ENCODE measurements around the gene GOLGA6L25.
"Not testable (repeated sequence)": the region's sequence is repeated elsewhere in the genome, so short reads cannot be mapped to it uniquely, and the experiment has no call there.

Gene GOLGA6L25
- long read RNA-seq, donor 1 = 0 reads
- long read RNA-seq, donor 2 = 0 reads
- long read RNA-seq, donor 3 = 0 reads
- long read RNA-seq, donor 4 = 0 reads
- long read RNA-seq, donor 5 = 0 reads
- long read RNA-seq, donor 6 = 0 reads
- long read RNA-seq, donor 7 = 0 reads
- long read RNA-seq, donor 8 = 0 reads

DNA sequence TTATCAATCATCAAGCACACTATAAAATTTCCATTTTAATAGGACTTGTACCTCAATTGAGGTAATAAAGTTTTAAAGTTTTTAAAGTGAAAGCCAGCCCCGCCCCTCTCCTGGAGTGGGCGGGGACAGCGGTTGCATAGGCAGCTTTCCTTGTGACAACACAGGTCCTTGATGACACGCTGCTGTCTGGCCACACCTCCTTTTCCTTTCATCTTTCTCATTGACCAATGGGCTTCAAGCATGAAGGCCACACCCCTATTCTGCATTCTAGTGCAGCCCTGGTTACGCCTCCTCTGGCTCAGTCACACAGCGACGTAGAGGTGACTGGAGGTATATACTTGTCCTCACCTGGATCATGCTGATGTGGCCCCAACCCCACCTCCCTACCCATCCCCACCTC, at the start of gene GOLGA6L25:
GOLGA6L25 (plus strand) TSS at position 301 of the 400 bp plus-strand sequence; CDS start at position 362, 61 bp downstream.
- DNase-seq = not testable (repeated sequence)

GRCh38 chr15:28508217-28508889, 45.0 kb upstream of the GOLGA6L25 start:
- not testable (repeated sequence) for DNase-seq

DNA sequence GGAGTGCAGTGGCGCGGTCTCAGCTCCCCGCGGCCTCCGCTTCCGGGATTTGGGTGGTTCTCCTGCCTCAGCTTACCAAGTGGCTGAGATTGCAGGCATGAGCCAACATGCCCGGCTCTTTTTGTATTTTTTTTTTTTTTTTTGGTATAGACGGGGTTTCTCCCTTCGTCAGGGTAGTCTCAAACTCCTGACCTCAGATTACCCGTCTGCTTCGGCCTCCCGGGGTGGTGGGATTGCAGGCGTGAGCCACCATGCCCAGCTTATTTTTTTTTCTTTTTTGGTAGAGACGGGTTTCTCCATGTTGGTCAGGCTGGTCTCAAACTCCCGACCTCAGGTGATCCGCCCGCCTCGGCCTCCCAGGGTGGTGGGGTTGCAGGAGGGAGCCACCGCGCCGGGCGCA, 39.2 kb upstream of the GOLGA6L25 start:
- DNase-seq = not testable (repeated sequence)

GRCh38 chr15:28515208-28515607, 38.2 kb upstream of the GOLGA6L25 start:
- DNase-seq = not testable (repeated sequence)

GRCh38 chr15:28532954-28533353, 20.4 kb upstream of the GOLGA6L25 start, which contains the start of gene GOLGA8G:
TSS of gene GOLGA8G (minus strand) at chr15:28532971. CDS start at chr15:28532909, 62 bp downstream.
- not testable (repeated sequence) for DNase-seq

DNA sequence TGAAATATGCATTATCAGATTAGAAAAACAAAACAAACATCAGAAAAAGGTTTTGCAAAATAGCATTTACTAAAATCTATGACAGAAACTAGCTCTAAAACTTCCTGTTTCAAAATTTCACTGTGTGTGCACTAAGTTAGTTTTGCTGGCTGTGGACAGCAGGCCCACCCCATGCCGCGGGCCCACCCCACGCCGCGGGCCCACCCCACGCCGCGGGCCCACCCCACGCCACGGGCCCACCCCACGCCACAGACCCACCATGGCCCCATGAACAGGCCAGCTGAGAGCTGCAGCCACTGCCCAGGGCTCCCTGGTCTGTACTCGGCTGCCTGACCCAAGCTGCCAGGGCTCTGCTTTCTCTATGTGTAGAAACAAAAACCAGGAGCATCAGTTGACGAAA, 20.0 kb downstream of the GOLGA6L25 start:
- not testable (repeated sequence) for DNase-seq

DNA sequence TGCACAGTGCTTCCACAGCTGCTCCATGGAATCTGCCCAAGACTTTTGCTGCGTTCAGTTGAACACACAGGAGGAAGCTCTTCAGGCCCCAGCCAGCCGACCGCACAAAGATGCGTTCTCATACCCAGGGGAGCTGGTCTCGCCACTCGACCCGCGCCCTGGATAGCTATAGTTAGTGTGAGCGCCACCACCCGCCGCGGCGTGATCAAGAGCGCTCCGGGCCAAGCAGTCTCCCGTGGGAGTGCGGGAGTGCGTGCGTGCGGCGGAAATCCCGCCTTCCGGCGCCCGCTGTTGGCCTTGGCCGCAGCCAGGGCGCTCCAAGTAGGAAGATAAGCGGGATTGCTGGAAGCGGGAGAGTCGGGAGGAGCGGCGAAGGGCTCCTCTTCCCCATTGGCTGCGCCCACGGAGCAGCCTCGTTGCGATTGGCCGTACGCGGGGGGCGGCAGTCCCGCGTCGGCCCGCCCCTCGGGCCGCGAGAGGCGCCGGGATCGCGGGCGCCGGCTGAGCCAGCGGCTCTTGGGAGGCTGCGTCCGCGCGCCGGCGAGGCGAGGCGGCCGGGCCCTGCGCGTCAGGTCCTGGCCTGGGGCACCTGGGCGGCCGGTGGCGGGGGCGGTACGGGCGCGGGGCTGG, 35.7 kb downstream of the GOLGA6L25 start:
- not testable (repeated sequence) for DNase-seq

DNA sequence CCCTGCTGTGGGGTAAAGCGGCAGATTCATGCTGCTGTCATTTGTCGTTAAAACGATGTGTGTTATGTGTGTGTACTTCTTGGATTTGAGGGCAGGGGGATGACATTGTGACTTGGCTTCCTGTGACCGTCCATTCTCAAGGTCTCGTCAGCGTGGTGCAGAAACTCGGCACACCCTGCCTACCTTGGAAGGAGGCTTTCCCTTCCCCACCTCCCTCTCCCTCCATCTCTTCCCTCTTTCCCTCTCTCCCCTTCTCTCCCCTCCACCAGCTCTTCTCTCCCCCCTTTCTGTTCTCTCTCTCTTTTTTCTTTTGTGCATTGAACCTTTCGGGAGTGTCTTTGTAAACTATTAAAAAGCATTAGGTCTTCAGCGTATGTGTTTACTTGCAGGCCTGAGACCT, 36.4 kb downstream of the GOLGA6L25 start:
- not testable (repeated sequence) for DNase-seq

- not testable (repeated sequence) for DNase-seq
Observed at GRCh38 chr15:28592395-28592794, 39.0 kb downstream of the GOLGA6L25 start.

- not testable (repeated sequence) for DNase-seq
Observed at GRCh38 chr15:28593424-28594129, 40.2 kb downstream of the GOLGA6L25 start.

DNA sequence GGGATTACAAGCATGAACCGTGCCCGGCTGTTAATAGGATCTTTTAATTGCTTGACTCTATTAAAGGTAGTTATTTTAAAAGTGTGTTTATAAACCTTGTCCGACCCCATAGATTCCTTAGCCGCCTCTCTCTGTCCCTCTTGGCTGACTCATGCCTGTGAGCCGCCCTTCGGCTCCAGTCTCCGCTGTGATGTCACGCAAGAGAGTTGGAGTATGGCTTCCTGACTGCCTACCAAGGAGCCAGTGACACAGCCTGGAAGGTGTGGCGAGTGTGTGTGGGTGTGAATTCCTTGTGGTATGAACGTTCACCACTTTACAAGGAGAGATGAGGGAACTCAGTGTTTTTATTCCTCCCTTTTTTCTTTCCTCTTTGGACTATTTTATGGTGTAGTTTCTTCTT, 44.1 kb downstream of the GOLGA6L25 start:
- DNase-seq = not testable (repeated sequence)

DNA sequence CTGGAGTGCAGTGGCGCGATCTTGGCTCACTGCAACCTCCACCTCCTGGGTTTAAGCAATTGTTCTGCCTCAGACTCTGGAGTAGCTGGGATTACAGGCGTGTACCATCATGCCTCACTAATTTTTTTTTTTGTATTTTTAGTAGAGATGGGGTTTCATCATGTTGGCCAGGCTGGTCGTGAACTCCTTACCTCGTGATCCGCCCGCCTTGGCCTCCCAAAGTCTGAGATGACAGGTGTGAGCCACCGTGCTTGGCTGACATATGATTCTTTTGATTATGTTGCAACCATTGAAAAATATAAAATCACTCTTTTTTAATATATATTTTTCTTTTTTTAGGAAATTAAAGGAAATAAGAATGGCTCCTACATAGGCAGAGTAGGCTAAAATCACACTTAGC, 44.8 kb downstream of the GOLGA6L25 start:
- not testable (repeated sequence) for DNase-seq

DNA sequence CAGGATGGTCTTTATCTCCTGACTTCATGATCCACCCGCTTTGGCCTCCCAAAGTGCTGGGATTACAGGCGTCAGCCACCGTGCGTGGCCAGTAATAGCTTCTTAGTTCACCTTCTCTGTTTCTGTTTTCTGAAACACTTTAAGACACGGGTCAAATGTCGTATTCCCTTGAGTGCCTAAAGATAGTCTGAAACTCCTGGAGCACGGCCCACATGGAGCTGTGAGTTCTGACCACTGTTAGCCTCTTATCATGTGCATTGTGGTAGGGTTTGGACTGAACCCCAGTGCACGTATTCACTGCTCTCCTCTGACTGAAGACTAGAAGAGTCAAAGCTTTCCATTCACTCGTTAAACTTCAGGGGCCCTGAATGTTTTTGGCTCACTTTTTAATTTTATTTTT, 48.8 kb downstream of the GOLGA6L25 start:
- DNase-seq = not testable (repeated sequence)
